ENCODE measurements around the gene BABAM2.
"Not testable (repeated sequence)": the region's sequence is repeated elsewhere in the genome, so short reads cannot be mapped to it uniquely, and the experiment has no call there.

The BABAM2 gene

GRCh38 chr2:28085201-28085600 lies 194.7 kb downstream of the BABAM2 start:
- DNase-seq: no peak

DNA sequence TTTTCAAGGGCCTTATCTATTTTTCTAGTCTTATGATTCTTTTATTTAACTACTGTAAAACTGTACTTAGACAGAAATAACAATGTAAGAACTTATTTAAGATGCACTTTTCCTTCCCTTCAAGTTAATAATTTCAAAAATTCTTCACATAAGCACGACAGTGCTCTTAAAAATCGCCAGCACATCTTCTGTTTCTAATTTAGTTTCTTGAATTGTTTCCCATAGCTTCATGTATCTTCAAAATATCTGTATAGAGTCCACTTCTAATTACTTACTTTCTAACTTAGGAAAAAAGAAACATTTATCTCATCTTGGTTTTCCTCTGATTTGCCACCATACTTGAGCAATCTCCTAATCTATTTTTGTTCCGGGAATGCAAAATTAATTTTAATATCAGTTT lies 196.1 kb downstream of the BABAM2 start:
- DNase-seq: no peak

DNA sequence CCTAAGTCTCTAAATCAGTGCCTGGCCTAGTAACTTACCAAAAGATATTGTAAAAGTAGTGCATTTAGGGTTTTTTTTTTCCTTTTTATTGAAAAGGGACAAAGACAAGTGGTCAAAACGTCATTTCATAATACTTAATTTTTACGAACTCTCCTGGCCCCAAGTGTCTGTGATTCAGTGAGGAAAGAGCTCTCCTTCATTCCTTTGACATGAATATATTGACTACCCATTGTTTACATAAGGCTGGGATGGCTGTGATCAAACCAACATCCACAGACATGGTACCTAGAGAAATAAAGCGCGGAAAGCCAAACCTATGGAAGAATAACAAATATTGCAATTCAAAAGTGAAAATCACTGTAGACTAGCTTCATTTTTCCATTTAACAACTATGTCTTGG lies 198.4 kb downstream of the BABAM2 start:
- no peak for DNase-seq

- no peak for DNase-seq
These were observed 199.0 kb downstream of the BABAM2 start for GRCh38 chr2:28089486-28089885.

DNA sequence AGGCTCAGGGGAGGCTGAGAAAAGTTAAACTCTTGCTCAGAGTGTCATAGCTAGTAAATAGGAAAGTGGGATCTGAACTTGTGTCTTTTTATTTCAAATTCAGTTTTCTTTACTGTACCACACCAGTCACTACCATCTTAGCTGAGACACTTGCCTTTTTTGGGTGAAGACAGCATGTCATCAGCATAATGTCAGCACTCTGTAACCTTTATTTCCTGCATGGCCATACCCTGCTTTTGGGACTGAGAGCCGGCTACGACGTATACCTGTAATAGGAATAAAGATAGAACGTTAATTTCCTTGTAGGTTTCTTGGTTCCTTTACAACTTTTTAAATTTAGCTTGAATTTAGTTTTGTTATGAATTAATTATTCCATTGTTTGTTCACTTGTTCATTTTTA lies 202.8 kb downstream of the BABAM2 start:
- no peak for DNase-seq

DNA sequence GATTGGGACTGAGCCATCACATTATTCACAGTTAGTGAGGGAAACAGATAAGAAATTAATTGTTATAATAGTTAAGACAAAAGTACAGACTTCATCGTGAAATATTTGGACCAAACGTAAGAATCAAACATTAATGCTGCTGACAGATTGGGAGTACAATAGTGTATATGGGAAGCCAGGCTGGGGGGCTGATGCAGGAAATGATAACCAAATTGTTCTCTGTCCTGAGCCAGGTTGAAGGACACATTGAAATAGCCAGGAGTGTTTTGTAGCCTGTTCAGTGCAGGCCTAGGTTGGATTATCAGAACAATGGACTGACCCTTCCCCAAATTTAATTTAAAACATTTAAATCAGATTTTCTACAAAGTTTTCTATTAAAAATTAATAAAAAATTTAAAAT lies 203.2 kb downstream of the BABAM2 start:
- no peak for DNase-seq

DNA sequence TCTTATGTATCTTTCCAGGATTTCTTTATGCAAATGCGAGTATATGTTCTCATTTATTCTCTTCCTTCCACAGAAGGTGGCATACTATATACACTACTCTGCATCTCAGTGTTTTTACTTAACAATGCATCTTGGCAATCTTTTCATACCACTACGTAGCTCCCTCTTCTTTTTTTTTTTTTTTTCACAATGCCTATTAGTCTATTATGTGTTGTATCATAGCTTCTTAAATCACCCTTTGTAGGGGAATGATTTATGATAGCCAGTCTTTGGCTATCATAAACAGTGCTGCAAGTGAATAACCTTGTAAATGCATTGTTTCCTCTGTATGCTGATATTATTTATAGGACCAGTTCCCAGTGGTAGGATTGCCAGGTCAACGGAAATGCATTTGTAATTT lies 204.2 kb downstream of the BABAM2 start:
- DNase-seq: no peak

DNA sequence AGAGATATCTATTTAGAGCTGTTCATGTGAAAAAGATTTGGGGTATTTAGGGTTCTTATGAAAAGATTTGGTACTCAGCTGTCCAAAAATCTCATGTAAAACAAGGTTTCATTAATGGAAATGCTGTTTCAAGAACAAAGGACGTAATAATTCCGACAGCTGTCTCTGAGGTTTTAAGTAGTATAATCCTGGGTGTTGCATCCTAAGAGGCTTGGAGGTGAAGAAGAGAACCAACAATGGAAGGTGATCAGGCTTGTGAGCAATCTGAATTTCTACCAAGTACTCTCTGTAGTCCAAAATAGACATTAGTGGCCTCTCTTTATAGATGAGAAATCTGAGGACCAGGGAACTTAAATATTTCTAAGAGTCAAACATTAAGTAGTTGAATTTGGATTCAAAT lies 205.1 kb downstream of the BABAM2 start:
- no peak for DNase-seq

GRCh38 chr2:28096421-28096820 lies 205.9 kb downstream of the BABAM2 start:
- no peak for DNase-seq

DNA sequence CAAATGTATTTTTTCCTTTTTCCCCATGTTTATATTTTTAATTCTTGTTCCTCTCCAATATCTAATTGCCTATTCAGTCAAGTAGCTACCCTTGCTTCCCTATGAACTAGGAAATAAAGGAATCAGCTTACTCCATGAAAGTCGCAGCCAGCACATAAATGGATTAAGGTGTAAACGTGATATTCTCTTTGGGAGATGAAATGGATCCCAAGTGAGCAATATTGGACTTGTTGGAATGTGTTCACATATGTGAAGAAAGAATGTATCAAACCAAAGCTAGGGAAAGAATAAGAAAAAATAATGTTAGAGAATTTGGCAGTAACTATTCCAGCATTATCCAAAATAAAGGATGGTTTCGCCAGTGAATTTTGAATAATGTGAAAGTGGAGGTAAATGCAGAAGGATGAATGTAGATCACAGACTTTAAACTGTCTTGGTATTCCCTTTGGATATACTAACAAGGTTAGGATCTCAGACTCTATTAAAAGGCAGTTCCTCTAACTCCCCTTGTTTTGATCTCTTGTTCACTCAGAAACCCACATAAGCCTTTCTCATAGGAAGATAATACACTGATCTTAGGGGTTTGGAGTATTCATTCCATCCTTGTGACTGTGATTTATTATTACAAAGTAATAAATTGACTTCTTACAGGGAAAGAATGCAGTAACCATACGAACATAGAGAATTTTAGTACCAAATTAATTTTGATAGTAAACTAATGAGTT lies 208.1 kb downstream of the BABAM2 start:
- no peak for DNase-seq

DNA sequence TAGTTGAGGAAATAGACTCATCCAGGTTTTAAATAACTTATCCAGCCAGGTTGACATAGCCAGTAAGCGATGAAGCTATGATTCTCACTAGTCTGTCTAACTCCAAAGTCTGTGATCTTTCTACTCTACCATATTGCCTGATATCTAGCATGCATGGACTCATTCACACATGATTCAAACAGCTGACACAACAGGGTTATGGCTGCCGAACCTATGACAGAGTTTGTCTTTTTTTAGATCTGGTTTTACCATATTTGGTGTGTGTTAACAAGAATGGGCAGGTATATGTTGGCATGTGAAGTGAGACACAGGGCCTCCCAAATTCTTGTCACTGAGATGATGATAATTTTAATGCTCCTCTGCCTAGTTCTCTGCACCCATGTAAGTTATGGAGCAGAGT lies 210.6 kb downstream of the BABAM2 start:
- DNase-seq: no peak

- no peak for DNase-seq
These were observed 211.4 kb downstream of the BABAM2 start for GRCh38 chr2:28101892-28102291.

- no peak for DNase-seq
These were observed 211.9 kb downstream of the BABAM2 start for GRCh38 chr2:28102455-28102874.

GRCh38 chr2:28103611-28104010 lies 213.1 kb downstream of the BABAM2 start:
- DNase-seq: no peak

DNA sequence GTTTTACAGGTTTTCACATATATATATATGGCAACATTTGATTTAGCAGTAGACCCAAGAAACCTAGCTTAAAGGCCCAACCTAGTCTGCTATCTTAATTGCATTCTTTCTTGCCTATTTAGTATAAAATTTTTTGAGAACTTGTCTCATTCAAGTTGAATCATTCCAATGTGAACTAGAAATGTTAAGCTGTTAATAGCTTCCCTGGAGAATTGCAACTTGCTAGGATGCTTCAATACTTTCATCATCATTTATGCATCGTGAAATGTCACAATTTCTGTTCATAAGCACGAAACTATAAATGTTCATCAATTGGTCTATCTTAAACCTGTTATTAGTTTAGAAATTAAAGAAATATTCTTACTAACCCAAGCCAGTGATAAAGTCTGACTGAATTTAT lies 217.6 kb downstream of the BABAM2 start:
- DNase-seq: no peak

DNA sequence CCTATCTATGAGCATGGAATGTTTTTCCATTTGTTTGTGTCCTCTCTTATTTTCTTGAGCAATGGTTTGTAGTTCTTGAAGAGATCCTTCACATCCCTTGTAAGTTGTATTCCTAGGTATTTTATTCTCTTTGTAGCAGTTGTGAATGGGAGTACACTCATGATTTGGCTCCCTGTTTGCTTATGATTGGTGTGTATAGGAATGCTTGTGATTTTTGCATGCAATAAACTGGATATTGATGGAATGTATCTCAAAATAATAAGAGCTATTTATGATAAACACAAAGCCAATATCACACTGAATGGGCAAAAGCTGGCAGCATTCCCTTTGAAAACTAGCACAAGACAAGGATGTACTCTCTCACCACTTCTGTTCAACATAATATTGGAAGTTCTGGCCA lies 223.2 kb downstream of the BABAM2 start:
- DNase-seq: not testable (repeated sequence)

GRCh38 chr2:28117104-28117596 lies 226.6 kb downstream of the BABAM2 start:
- DNase-seq: no peak

GRCh38 chr2:28119631-28120030 lies 229.1 kb downstream of the BABAM2 start:
- no peak for DNase-seq

DNA sequence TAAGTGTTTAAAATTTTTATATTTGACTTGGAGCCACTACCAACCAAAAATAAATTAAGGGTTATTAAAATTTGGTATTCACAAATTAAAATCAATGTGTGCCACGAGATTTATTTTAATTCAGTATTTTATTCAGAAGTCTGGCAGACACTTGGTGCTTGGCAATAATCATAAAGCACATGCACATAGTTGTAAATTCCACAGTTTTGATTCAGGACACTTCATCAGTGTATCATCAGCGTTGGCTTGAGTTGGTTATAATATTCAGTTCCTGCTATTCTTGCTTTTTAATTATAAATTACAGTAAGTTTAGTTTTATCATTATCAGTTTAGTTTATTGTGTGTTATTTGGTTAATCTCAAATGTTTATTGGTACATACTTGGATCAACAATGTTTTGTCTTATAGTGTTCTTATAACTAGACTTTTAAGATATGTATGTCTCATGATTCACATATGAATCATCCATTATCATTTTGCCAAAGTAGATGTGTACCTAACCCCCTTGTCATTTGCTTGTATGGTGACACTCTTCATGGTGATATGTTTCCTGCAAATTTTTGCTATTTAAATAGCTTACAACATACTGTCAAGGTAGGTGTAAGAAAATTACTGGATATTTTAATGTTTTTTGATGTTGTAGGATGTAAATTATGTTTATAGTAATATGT lies 237.9 kb downstream of the BABAM2 start:
- DNase-seq: no peak

DNA sequence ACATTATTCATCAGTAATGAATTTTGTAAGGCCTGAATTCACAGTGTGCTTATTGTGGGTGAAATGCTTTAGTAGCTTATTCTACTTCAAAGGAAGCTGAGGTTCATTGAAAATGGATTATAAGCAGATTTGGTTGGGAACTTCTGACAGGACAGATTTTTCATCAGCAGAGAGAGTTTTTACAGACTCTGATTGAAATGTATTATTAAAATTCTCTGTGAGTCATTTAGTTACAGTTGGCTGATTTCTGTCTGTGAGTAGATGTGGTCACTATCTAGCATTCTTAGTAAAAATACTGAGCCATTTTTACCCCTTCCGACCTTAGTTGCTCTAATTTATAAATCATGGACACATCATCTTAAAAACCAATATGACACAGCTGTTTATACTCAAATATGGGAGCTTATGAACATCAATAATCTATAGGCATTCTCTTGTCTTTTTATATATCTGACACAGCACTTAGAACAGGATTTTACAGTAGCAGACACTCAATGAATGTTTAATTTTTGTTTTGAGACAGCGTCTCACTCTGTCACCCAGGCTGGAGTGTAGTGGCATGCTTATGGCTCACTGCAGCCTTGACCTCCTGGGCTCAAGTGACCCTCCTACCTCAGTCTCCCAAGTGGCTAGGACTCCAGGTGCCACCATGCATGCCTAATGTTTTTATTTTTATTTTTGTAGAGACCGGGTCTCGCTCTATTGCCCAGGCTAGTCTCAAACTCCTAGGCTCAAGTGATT lies 239.6 kb downstream of the BABAM2 start:
- no peak for DNase-seq

DNA sequence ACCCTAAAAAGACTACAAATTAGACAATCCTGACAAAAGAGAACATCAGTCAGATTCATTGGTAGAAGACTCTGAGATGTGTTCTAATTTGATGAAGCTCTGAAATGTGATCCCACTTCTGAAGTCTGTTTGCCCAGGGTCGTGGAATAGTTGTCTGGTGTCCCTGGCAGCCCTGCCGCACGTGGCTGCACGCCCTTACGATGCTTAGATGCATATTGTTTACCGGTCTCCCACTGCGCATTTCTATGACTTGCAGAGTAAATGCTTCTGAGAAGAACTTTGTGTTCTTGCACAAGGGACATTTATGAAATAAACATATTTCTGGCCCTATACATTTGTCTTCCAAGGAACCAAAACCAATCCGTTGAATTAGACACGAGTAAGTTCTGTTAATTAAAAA lies 243.2 kb downstream of the BABAM2 start:
- no peak for DNase-seq

GRCh38 chr2:28134262-28134812 lies 243.8 kb downstream of the BABAM2 start:
- no peak for DNase-seq

DNA sequence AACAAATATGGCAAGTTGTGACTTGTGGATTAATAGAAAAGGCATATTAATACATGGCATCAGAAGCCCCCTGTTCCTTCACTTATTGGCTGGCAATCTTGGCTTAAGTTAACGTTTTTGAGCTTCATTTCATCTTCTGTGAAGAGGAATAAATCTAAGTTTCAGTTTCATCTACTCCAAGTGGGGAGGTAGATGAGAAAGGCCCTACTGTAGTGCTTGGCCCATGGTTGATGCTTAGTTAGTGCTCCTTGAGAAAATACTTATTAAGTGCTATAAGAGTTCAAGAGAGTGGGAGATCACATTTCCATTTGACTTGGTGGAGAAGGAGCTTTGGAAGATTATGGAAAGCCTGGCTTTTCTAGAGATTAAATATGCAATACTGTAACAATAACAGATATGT lies 244.3 kb downstream of the BABAM2 start:
- no peak for DNase-seq

- DNase-seq: no peak
These were observed 244.8 kb downstream of the BABAM2 start for GRCh38 chr2:28135324-28135723.
